ENCODE data around the gene NTHL1. TPM values are rescaled to one million over a fixed set of nuclear protein-coding genes. Genes with fewer than 3 reads are reported as not detected.
A peak's percentile ranks its signal among the peaks of the same experiment; 100 is the strongest.

Gene NTHL1
- total RNA-seq, 2 donors from 2014 or later = 10.3 to 17.7 TPM

DNA sequence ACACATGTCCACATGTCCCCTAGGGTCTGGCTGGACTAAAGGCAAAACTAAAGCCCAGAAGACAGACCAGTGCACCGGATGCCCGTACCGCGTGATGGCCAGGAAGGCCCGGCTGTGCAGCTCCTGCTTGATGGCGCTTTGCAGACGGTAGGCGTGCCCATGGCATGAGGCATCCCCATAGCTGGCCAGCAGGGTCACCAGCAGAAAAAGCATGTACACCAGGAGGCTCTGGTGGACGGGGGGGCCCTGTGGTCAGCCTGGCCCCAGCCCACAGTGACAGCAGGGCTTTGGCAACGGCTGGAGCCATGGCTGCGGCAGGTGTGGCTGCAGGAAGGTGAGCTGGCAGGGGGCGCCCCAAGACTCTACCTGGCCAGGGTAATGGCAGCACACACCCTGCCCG, 45.2 kb upstream of the NTHL1 start:
- no peak for DNase-seq (ENCODE audit: low spot score)
- Histone ChIP-seq H3K36me3 (peaks cover 95% of the 10 kb centered on the region), H3K27ac (no peak overlapping the region), H3K27me3 (no peaks in the 10 kb centered on the region), H3K4me3 (no peak overlapping the region), H3K4me1 (peaks cover 0 to 7% of the 10 kb centered on the region in 2 donors), H3K9me3 (no peaks in the 10 kb centered on the region)
- TF ChIP-seq, protein P1, sequence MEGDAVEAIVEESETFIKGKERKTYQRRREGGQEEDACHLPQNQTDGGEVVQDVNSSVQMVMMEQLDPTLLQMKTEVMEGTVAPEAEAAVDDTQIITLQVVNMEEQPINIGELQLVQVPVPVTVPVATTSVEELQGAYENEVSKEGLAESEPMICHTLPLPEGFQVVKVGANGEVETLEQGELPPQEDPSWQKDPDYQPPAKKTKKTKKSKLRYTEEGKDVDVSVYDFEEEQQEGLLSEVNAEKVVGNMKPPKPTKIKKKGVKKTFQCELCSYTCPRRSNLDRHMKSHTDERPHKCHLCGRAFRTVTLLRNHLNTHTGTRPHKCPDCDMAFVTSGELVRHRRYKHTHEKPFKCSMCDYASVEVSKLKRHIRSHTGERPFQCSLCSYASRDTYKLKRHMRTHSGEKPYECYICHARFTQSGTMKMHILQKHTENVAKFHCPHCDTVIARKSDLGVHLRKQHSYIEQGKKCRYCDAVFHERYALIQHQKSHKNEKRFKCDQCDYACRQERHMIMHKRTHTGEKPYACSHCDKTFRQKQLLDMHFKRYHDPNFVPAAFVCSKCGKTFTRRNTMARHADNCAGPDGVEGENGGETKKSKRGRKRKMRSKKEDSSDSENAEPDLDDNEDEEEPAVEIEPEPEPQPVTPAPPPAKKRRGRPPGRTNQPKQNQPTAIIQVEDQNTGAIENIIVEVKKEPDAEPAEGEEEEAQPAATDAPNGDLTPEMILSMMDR (IDR thresholded peaks at IDR 0.05) = no peak

DNA sequence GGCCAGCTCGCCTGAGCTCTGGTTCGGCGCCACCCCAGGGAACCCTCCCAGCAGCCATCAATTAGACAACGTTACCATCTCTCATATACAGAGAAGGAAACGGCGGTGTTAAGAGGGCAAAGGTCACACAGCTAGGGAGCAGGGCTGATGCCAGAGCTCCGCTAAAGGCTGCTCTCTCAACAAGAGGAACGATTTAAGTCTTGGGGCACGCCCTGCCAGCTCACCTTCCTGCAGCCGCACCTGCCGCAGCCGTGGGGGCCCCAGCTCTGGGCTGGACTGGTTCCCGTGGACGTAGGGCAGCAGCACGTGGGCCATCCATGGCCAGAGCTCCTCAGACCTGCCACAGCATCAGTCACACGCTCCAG, 44.6 kb upstream of the NTHL1 start:
- DNase-seq (ENCODE audit: low spot score) = no peak
- Histone ChIP-seq H3K4me1 (peaks cover 0 to 7% of the 10 kb centered on the region in 2 donors), H3K36me3 (peaks cover 91% of the 10 kb centered on the region), H3K9me3 (no peaks in the 10 kb centered on the region), H3K27me3 (no peaks in the 10 kb centered on the region), H3K27ac (no peak overlapping the region), H3K4me3 (no peak overlapping the region)
- TF ChIP-seq, protein P1 (IDR thresholded peaks at IDR 0.05) = no peak

DNA sequence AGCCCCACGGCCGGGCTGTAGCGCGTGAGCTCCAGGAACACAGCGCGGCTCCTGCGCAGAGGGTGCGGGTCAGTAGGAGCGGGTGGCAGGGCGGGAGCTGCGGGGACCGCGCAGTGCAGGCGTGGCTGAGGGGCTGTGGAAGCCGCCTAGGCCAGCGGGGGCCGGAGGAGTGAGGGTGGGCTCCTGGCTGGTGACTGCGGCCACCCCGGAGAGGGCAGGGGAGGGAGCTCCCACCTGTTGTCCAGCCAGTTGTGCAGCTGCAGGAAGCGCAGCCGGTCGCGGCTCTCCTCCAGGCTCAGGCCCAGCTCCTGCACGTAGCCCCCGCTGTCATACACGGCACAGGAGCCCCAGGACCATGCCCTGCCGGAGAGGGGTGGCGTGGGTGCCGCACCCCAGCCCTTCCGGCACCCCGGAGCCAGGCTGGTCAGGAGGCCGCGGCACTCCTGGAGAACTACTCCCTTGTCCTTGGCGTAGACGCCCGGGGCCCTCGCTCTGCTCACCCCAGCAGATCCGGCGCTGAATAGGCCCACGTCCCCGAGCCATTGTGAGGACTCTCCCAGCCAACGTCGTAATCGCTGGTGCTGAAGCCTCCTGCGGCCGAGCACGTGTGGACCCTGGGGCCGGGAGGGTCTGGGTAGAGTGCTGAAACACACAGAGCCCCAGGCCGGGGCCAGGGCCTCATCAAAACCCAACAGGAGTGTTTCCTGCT, 44.1 kb upstream of the NTHL1 start:
- H3K27ac ChIP-seq = peak overlapping the region; percentile 35 to 53
- H3K4me3 ChIP-seq = no peak overlapping the region
- peaks cover 0 to 7% of the 10 kb centered on the region in 2 donors for H3K4me1 ChIP-seq
- TF ChIP-seq, protein P1 (IDR thresholded peaks at IDR 0.05) = no peak
- peaks cover 90% of the 10 kb centered on the region for H3K36me3 ChIP-seq
- H3K27me3 ChIP-seq = no peaks in the 10 kb centered on the region
- H3K9me3 ChIP-seq = no peaks in the 10 kb centered on the region
- no peak for DNase-seq (ENCODE audit: low spot score)

DNA sequence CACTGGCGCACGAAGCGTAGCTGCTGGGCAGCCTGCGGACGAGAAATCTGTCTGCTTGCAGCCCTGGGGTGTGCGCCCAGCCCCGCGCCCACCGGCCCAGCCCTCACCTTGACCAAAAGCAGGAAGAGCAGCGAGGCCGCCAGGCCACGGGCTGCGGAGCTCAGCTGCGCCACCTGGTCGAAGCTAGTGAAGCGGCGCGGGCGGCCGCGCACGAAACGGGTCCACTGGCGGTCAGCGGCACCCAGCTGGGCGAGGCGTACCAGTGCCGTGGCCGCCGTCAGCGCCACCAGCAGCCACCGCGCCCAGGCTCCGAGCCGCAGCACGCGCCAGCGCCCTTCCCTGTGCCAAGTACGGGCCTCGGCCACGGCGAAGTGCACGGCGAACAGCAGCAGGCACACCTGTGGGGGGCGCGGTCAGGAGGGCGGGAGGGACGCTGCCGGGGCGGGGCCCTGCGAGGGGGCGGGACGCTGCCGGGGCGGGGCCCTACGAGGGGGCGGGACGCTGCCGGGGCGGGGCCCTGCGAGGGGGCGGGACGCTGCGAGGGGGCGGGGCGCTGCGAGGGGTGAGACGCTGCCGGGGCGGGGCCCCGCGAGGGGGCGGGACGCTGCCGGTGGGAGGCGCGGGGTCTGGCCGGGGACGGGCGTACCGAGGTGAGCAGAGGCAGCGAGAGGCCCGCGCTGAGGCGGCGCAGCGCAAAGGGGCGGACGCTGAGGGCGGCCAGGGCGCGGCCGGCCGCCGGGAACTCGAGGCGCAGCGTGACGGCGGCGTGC, 43.3 kb upstream of the NTHL1 start:
- no peaks in the 10 kb centered on the region for H3K9me3 ChIP-seq
- H3K4me3 ChIP-seq = peak overlapping the region; percentile 4 to 34
- peaks cover 87% of the 10 kb centered on the region for H3K36me3 ChIP-seq
- TF ChIP-seq, protein P1 (IDR thresholded peaks at IDR 0.05) = peak in 1 of 2 donors; percentile 47
- peak overlapping the region; percentile 75 to 77 for H3K27ac ChIP-seq
- no peaks in the 10 kb centered on the region for H3K27me3 ChIP-seq
- peaks cover 0 to 7% of the 10 kb centered on the region in 2 donors for H3K4me1 ChIP-seq
- DNase-seq (ENCODE audit: low spot score) = no peak

DNA sequence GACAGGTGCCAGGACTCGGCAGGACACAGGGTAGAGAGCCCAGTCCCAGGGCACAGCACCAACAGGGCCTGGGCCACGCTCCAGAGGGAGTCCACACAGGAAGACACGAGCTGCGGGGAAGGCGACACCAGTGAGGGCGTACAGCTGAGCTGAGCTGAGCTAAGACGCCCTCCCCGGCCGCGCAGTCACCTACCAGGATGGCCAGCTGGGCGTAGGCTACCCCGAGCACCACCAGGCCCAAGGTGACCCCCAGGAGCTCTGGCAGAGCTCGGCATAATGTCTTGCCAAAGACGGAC, 42.8 kb upstream of the NTHL1 start:
- H3K4me3 ChIP-seq = peak overlapping the region; percentile 4 to 34
- H3K27ac ChIP-seq = peak overlapping the region; percentile 75 to 77
- H3K9me3 ChIP-seq = no peaks in the 10 kb centered on the region
- no peak for DNase-seq (ENCODE audit: low spot score)
- H3K36me3 ChIP-seq = peaks cover 82% of the 10 kb centered on the region
- peaks cover 0 to 7% of the 10 kb centered on the region in 2 donors for H3K4me1 ChIP-seq
- TF ChIP-seq, protein P1 (IDR thresholded peaks at IDR 0.05) = no peak
- H3K27me3 ChIP-seq = no peaks in the 10 kb centered on the region

All from right atrium auricular region (tissue), 2 donors.